Loucy (cell line): ENCODE measurements around the gene PAFAH1B2.

ENCODE experiments used
- H2AFZ ChIP-seq: fragments of 200-600 bp; sonication (generic); 2 replicates; pipeline ENCODE4 v1.6.0; 2016; ENCODE audit warnings: antibody characterized with exemption, mild to moderate bottlenecking, low read length, moderate library complexity
- H3F3A ChIP-seq: fragments of 200-600 bp; 2 replicates; pipeline ENCODE4 v1.6.0; 2016; ENCODE audit warnings: antibody characterized with exemption, low read depth, mild to moderate bottlenecking
- H3K27me3 ChIP-seq: fragments of 200-600 bp; sonication (generic); 2 replicates; pipeline ENCODE4 v1.6.1; 2014; ENCODE audit warnings: low read length, mild to moderate bottlenecking; ENCODE audit not compliant: insufficient read depth, poor library complexity, severe bottlenecking
- H3K36me3 ChIP-seq: fragments of 200-600 bp; sonication (generic); 2 replicates; pipeline ENCODE4 v1.6.1; 2016; ENCODE audit warnings: low read length; ENCODE audit not compliant: insufficient read depth
- H3K4me1 ChIP-seq: fragments of 200-600 bp; sonication (generic); 2 replicates; pipeline ENCODE4 v1.5.1; 2014; ENCODE audit warnings: low read length, mild to moderate bottlenecking; ENCODE audit not compliant: insufficient read depth, poor library complexity, severe bottlenecking
- H3K4me2 ChIP-seq: fragments of 200-600 bp; sonication (generic); 2 replicates; pipeline ENCODE4 v1.6.0; 2014; ENCODE audit warnings: antibody characterized with exemption, low read length, low read depth, mild to moderate bottlenecking; ENCODE audit not compliant: poor library complexity, severe bottlenecking
- H3K4me3 ChIP-seq: fragments of 200-600 bp; sonication (generic); 2 replicates; pipeline ENCODE4 v1.5.1; 2014; ENCODE audit warnings: low read length, mild to moderate bottlenecking, mixed read lengths; ENCODE audit not compliant: poor library complexity, severe bottlenecking
- H3K79me2 ChIP-seq: fragments of 200-600 bp; sonication (generic); 2 replicates; pipeline ENCODE4 v1.6.1; 2014; ENCODE audit warnings: low read length; ENCODE audit not compliant: insufficient read depth
- H3K9ac ChIP-seq: fragments of 200-600 bp; sonication (generic); 2 replicates; pipeline ENCODE4 v1.6.0; 2014; ENCODE audit warnings: mild to moderate bottlenecking, low read depth, low read length, moderate library complexity; ENCODE audit not compliant: poor library complexity, severe bottlenecking
- H3K9me2 ChIP-seq: fragments of 200-600 bp; sonication (generic); replicated peaks from 2 replicates; pipeline ENCODE4 v1.6.1; 2016; ENCODE audit warnings: low read depth, low read length, mixed read lengths
- H3K9me3 ChIP-seq: fragments of 200-600 bp; sonication (generic); 2 replicates; pipeline ENCODE4 v1.6.1; 2014; ENCODE audit warnings: mild to moderate bottlenecking, antibody characterized with exemption, low read length, low read depth; ENCODE audit not compliant: insufficient read depth
- H4K20me1 ChIP-seq: fragments of 200-600 bp; sonication (generic); 2 replicates; pipeline ENCODE4 v1.6.0; 2014; ENCODE audit warnings: antibody characterized with exemption, low read length, mild to moderate bottlenecking; ENCODE audit not compliant: insufficient read depth, poor library complexity, severe bottlenecking
- CTCF ChIP-seq: fragments of 200-600 bp; sonication (generic); conservative IDR thresholded peaks from 2 replicates; pipeline ENCODE4 v1.5.1; 2014; ENCODE audit warnings: mild to moderate bottlenecking, antibody characterized with exemption, low read length
- EZH2phosphoT487 ChIP-seq: fragments of 200-600 bp; IDR thresholded peaks from 2 replicates; pipeline ENCODE4 v1.6.1; 2018; ENCODE audit warnings: antibody characterized with exemption, mild to moderate bottlenecking, moderate library complexity, borderline replicate concordance

Gene PAFAH1B2

GRCh38 chr11:117180020-117180419 lies 35.9 kb downstream of the PAFAH1B2 start:
- Histone ChIP-seq H3K27me3 (no peaks in the 10 kb centered on the region), H3K9me2 (no peaks in the 10 kb centered on the region), H3K4me3 (peak overlapping the region; percentile 76), H3K4me2 (peak overlapping the region; percentile 97), H3F3A (peaks cover 5% of the 10 kb centered on the region; the same call in 1 of the 2 replicates), H4K20me1 (no peaks in the 10 kb centered on the region), H3K36me3 (no peaks in the 10 kb centered on the region), H3K79me2 (no peaks in the 10 kb centered on the region), H3K9me3 (no peaks in the 10 kb centered on the region), H3K9ac (peak overlapping the region; percentile 71), H2AFZ (no peak overlapping the region), H3K4me1 (peaks cover 22% of the 10 kb centered on the region)
- no peak for TF ChIP-seq CTCF
- TF ChIP-seq EZH2phosphoT487: no peak

GRCh38 chr11:117180661-117181585 lies 36.8 kb downstream of the PAFAH1B2 start:
- TF ChIP-seq CTCF (peak; percentile 78), EZH2phosphoT487 (no peak)
- H3K9me2 ChIP-seq: no peaks in the 10 kb centered on the region
- peak overlapping the region; percentile 71 for H2AFZ ChIP-seq
- H3K4me1 ChIP-seq: peaks cover 22% of the 10 kb centered on the region
- H3K27me3 ChIP-seq: no peaks in the 10 kb centered on the region
- no peaks in the 10 kb centered on the region for H3K36me3 ChIP-seq
- H3K9ac ChIP-seq: peak overlapping the region; percentile 71
- H3F3A ChIP-seq: peaks cover 5% of the 10 kb centered on the region; the same call in 1 of the 2 replicates
- peak overlapping the region; percentile 76 for H3K4me3 ChIP-seq
- H3K4me2 ChIP-seq: peak overlapping the region; percentile 97
- no peaks in the 10 kb centered on the region for H3K9me3 ChIP-seq
- no peaks in the 10 kb centered on the region for H3K79me2 ChIP-seq
- H4K20me1 ChIP-seq: no peaks in the 10 kb centered on the region

- Histone ChIP-seq H3K9me3 (no peaks in the 10 kb centered on the region), H3K9me2 (no peaks in the 10 kb centered on the region), H3K36me3 (no peaks in the 10 kb centered on the region), H3K4me3 (no peak overlapping the region), H3K4me2 (no peak overlapping the region), H3K4me1 (peaks cover 22% of the 10 kb centered on the region), H3K9ac (no peak overlapping the region), H4K20me1 (no peaks in the 10 kb centered on the region), H3F3A (peaks cover 5% of the 10 kb centered on the region; the same call in 1 of the 2 replicates), H3K27me3 (no peaks in the 10 kb centered on the region), H3K79me2 (no peaks in the 10 kb centered on the region), H2AFZ (no peak overlapping the region)
- no peak for TF ChIP-seq EZH2phosphoT487
- no peak for TF ChIP-seq CTCF
Measured at GRCh38 chr11:117181586-117182550, 37.8 kb downstream of the PAFAH1B2 start.
